ENCODE results near the gene UBN2.

Gene UBN2

DNA sequence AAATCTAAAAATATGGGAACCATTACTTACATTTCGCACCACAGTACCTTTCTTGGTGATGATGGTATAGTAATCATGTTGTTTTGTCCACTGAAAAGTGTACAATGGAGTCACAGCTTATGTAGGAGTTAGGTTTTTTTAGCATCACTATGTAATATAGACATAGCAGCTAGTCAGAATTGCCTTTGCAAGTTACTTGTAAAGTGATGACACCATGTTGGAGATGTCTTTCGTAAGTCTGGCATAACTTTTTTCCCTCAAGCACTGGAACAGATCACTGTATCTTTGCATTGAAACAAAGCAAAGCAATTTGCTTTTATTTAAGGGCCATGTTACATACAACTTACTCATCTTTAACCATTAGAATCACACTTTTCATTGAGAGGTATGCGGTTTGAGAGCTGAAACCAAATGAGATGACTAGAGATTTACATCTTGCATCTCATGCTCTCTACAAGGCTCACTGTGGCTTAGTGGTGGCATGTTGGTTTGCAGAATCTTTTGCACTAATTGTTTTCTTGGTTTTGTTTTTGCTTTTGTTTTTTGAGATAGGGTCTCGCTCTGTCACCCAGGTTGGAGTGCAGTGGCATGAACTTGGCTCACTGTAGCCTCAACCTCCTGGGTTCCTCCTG, 18.3 kb downstream of the UBN2 start:
- no peak overlapping the region for H3K4me3 ChIP-seq (ENCODE audit: low read depth, low read length)
- no peak for DNase-seq (ENCODE audit: low read depth)
- TF ChIP-seq, protein P1, sequence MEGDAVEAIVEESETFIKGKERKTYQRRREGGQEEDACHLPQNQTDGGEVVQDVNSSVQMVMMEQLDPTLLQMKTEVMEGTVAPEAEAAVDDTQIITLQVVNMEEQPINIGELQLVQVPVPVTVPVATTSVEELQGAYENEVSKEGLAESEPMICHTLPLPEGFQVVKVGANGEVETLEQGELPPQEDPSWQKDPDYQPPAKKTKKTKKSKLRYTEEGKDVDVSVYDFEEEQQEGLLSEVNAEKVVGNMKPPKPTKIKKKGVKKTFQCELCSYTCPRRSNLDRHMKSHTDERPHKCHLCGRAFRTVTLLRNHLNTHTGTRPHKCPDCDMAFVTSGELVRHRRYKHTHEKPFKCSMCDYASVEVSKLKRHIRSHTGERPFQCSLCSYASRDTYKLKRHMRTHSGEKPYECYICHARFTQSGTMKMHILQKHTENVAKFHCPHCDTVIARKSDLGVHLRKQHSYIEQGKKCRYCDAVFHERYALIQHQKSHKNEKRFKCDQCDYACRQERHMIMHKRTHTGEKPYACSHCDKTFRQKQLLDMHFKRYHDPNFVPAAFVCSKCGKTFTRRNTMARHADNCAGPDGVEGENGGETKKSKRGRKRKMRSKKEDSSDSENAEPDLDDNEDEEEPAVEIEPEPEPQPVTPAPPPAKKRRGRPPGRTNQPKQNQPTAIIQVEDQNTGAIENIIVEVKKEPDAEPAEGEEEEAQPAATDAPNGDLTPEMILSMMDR (IDR thresholded peaks at IDR 0.05; ENCODE audit: control insufficient read depth, extremely low read depth, insufficient read depth), result no peak

DNA sequence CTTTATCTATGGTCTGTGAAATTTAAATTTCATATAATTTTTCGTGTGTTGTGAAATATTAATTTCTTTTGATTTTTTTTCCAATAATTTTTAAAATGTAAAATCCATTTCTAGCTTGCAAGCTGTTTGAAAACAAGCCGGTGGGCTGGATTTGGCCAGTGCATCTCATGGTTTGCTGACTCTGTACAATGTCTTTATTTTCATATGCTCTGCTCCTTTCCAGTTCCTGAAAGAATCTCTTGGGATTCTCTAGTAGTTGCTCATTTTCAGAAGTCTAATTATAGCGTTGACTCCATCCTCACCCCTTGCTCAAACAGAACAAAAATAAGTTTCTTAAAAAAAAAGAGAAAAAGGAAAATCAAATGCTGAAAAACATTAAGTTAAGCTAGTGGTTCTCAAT, 21.4 kb downstream of the UBN2 start:
- no peak overlapping the region for H3K4me3 ChIP-seq (ENCODE audit: low read depth, low read length)
- DNase-seq (ENCODE audit: low read depth), result no peak
- TF ChIP-seq, protein P1 (IDR thresholded peaks at IDR 0.05; ENCODE audit: control insufficient read depth, extremely low read depth, insufficient read depth), result no peak

GRCh38 chr7:139254281-139254680, 23.2 kb downstream of the UBN2 start:
- TF ChIP-seq, protein P1 (IDR thresholded peaks at IDR 0.05; ENCODE audit: control insufficient read depth, extremely low read depth, insufficient read depth), result no peak
- no peak for DNase-seq (ENCODE audit: low read depth)
- H3K4me3 ChIP-seq (ENCODE audit: low read depth, low read length), result no peak overlapping the region

DNA sequence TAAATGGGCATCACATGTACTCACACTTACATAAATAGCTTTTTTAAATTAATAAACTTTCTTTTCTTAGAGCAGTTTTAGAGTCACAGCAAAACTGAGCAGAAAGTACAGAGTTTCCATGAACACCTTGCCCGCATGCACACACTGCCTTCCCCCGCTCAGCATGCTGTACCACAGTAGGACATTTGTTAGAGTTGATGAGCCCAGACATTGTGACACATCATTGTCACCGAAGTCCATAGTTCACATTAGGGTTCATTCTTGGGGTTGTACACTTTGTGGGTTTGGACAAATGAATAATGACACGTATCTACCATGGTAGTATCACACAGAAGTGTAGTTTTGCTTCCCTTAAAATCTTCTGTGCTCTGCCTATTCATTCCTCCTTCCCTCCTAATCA, 23.7 kb downstream of the UBN2 start:
- TF ChIP-seq, protein P1 (IDR thresholded peaks at IDR 0.05; ENCODE audit: control insufficient read depth, extremely low read depth, insufficient read depth), result no peak
- no peak for DNase-seq (ENCODE audit: low read depth)

DNA sequence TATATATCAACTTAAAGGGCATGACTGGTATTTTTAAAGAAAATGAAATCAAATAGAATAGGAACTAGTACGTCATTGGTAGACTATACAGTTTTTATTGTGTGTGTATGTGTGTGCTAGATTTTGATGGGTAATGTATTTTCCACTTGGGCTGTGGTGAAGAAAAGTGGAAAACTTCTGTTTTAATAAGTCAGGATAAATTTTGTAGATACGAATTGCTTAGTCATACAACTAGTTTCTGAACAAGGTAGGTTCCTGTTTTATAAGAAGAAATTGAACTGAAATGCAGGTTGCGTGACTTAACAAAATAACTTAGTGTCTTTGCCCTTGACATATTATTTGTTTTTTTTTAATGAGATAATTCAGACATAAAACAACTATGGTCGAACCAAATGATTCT, 24.3 kb downstream of the UBN2 start:
- TF ChIP-seq, protein P1 (IDR thresholded peaks at IDR 0.05; ENCODE audit: control insufficient read depth, extremely low read depth, insufficient read depth), result no peak

More for the DNA sequence above, 23.7 kb downstream of the UBN2 start:
- no peak overlapping the region for H3K4me3 ChIP-seq (ENCODE audit: low read depth, low read length)

DNA sequence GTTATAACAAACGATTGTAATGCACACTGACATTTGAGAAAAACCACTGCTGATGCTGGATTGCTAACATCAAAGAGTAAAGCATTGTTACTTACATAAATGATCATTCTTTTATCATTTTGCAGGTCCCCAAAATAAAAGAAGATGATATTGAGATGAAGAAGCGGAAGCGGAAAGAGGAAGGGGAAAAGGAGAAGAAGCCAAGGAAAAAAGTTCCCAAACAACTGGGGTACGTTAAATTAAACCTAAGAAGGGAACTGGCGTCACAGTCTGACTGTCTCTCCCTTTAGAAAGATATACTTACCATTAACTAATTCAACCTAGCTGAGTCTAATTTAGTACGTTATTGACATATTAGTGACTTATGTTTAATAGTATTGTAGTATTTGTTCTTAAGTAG, 28.1 kb downstream of the UBN2 start:
- no peak overlapping the region for H3K4me3 ChIP-seq (ENCODE audit: low read depth, low read length)
- no peak for DNase-seq (ENCODE audit: low read depth)
- TF ChIP-seq, protein P1 (IDR thresholded peaks at IDR 0.05; ENCODE audit: control insufficient read depth, extremely low read depth, insufficient read depth), result no peak

More for the DNA sequence above, 24.3 kb downstream of the UBN2 start:
- H3K4me3 ChIP-seq (ENCODE audit: low read depth, low read length), result no peak overlapping the region
- no peak for DNase-seq (ENCODE audit: low read depth)

DNA sequence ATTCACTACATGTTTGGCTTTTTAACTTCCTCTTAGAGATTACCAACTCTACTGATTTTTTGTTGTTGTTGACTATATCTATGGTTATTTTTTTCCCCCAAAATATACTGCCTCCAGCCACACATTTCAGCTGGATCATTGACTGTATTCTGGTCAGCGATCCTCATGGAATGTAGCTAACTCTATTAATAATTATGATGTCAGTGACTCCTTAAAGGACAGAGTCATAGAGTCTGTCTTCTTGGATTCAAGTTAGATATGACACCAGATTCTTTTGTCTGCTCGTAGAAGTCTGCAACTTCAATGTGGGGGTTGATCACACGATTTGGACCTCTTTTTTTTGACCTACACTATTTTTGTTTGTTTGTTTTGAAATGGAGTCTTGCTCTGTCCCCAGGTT, 33.2 kb downstream of the UBN2 start:
- TF ChIP-seq, protein P1 (IDR thresholded peaks at IDR 0.05; ENCODE audit: control insufficient read depth, extremely low read depth, insufficient read depth), result no peak
- no peak for DNase-seq (ENCODE audit: low read depth)
- H3K4me3 ChIP-seq (ENCODE audit: low read depth, low read length), result no peak overlapping the region

Measured in LNCaP clone FGC (cell line).